Measurements from ENCODE around the gene DNAJC3.
A peak's percentile ranks its signal among the peaks of the same experiment; 100 is the strongest.

DNAJC3 gene

GRCh38 chr13:95703576-95703975, 26.6 kb downstream of the DNAJC3 start:
- TF ChIP-seq, protein P1, sequence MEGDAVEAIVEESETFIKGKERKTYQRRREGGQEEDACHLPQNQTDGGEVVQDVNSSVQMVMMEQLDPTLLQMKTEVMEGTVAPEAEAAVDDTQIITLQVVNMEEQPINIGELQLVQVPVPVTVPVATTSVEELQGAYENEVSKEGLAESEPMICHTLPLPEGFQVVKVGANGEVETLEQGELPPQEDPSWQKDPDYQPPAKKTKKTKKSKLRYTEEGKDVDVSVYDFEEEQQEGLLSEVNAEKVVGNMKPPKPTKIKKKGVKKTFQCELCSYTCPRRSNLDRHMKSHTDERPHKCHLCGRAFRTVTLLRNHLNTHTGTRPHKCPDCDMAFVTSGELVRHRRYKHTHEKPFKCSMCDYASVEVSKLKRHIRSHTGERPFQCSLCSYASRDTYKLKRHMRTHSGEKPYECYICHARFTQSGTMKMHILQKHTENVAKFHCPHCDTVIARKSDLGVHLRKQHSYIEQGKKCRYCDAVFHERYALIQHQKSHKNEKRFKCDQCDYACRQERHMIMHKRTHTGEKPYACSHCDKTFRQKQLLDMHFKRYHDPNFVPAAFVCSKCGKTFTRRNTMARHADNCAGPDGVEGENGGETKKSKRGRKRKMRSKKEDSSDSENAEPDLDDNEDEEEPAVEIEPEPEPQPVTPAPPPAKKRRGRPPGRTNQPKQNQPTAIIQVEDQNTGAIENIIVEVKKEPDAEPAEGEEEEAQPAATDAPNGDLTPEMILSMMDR (IDR thresholded peaks at IDR 0.05; ENCODE audit: poor library complexity, severe bottlenecking) = no peak
- no peak overlapping the region for H3K4me3 ChIP-seq (ENCODE audit: severe bottlenecking)
- H3K36me3 ChIP-seq (ENCODE audit: low read depth) = peaks cover 8% of the 10 kb centered on the region

GRCh38 chr13:95704510-95704909, 27.6 kb downstream of the DNAJC3 start:
- H3K27ac ChIP-seq (ENCODE audit: poor library complexity, severe bottlenecking) = no peak overlapping the region
- TF ChIP-seq, protein P1 (IDR thresholded peaks at IDR 0.05; ENCODE audit: poor library complexity, severe bottlenecking) = peak; percentile 22
- H3K9me3 ChIP-seq (ENCODE audit: severe bottlenecking) = no peaks in the 10 kb centered on the region
- H3K4me3 ChIP-seq (ENCODE audit: severe bottlenecking) = no peak overlapping the region
- ATAC-seq (ENCODE audit: low read depth) (no peak), DNase-seq (ENCODE audit: low spot score) (no peak)
- peaks cover 18% of the 10 kb centered on the region for H3K36me3 ChIP-seq (ENCODE audit: low read depth)
- no peaks in the 10 kb centered on the region for H3K4me1 ChIP-seq (ENCODE audit: insufficient read depth, poor library complexity, severe bottlenecking)
- no peaks in the 10 kb centered on the region for H3K27me3 ChIP-seq (ENCODE audit: insufficient read depth, poor library complexity, severe bottlenecking)

More at GRCh38 chr13:95703576-95703975, 26.6 kb downstream of the DNAJC3 start:
- H3K27ac ChIP-seq (ENCODE audit: poor library complexity, severe bottlenecking) = no peak overlapping the region
- ATAC-seq (ENCODE audit: low read depth) (no peak), DNase-seq (ENCODE audit: low spot score) (no peak)
- no peaks in the 10 kb centered on the region for H3K9me3 ChIP-seq (ENCODE audit: severe bottlenecking)
- no peaks in the 10 kb centered on the region for H3K27me3 ChIP-seq (ENCODE audit: insufficient read depth, poor library complexity, severe bottlenecking)
- no peaks in the 10 kb centered on the region for H3K4me1 ChIP-seq (ENCODE audit: insufficient read depth, poor library complexity, severe bottlenecking)

- H3K9me3 ChIP-seq (ENCODE audit: severe bottlenecking) = no peaks in the 10 kb centered on the region
- no peak for DNase-seq (ENCODE audit: low spot score)
Measured at GRCh38 chr13:95706356-95706755, 29.4 kb downstream of the DNAJC3 start.

GRCh38 chr13:95707035-95707434, 30.1 kb downstream of the DNAJC3 start:
- TF ChIP-seq, protein P1 (IDR thresholded peaks at IDR 0.05; ENCODE audit: poor library complexity, severe bottlenecking) = no peak
- Histone ChIP-seq H3K4me1 (ENCODE audit: insufficient read depth, poor library complexity, severe bottlenecking) (no peaks in the 10 kb centered on the region), H3K9me3 (ENCODE audit: severe bottlenecking) (no peaks in the 10 kb centered on the region), H3K4me3 (ENCODE audit: severe bottlenecking) (no peak overlapping the region), H3K36me3 (ENCODE audit: low read depth) (peaks cover 43% of the 10 kb centered on the region), H3K27me3 (ENCODE audit: insufficient read depth, poor library complexity, severe bottlenecking) (no peaks in the 10 kb centered on the region), H3K27ac (ENCODE audit: poor library complexity, severe bottlenecking) (no peak overlapping the region)
- ATAC-seq (ENCODE audit: low read depth) = no peak
- no peak for DNase-seq (ENCODE audit: low spot score)

More at GRCh38 chr13:95706356-95706755, 29.4 kb downstream of the DNAJC3 start:
- H3K36me3 ChIP-seq (ENCODE audit: low read depth) = peaks cover 36% of the 10 kb centered on the region
- no peaks in the 10 kb centered on the region for H3K27me3 ChIP-seq (ENCODE audit: insufficient read depth, poor library complexity, severe bottlenecking)
- TF ChIP-seq, protein P1 (IDR thresholded peaks at IDR 0.05; ENCODE audit: poor library complexity, severe bottlenecking) = no peak
- H3K4me1 ChIP-seq (ENCODE audit: insufficient read depth, poor library complexity, severe bottlenecking) = no peaks in the 10 kb centered on the region
- H3K27ac ChIP-seq (ENCODE audit: poor library complexity, severe bottlenecking) = no peak overlapping the region
- no peak overlapping the region for H3K4me3 ChIP-seq (ENCODE audit: severe bottlenecking)
- ATAC-seq (ENCODE audit: low read depth) = no peak

GRCh38 chr13:95707442-95708390, 30.8 kb downstream of the DNAJC3 start:
- DNase-seq (ENCODE audit: low spot score) = no peak
- Histone ChIP-seq H3K36me3 (ENCODE audit: low read depth) (peaks cover 50% of the 10 kb centered on the region), H3K27ac (ENCODE audit: poor library complexity, severe bottlenecking) (no peak overlapping the region), H3K4me3 (ENCODE audit: severe bottlenecking) (no peak overlapping the region), H3K4me1 (ENCODE audit: insufficient read depth, poor library complexity, severe bottlenecking) (no peaks in the 10 kb centered on the region), H3K27me3 (ENCODE audit: insufficient read depth, poor library complexity, severe bottlenecking) (no peaks in the 10 kb centered on the region), H3K9me3 (ENCODE audit: severe bottlenecking) (no peaks in the 10 kb centered on the region)
- TF ChIP-seq, protein P1 (IDR thresholded peaks at IDR 0.05; ENCODE audit: poor library complexity, severe bottlenecking) = no peak
- no peak for ATAC-seq (ENCODE audit: low read depth)
